GM19328 (cell line): ENCODE results near the gene STRA8.

Experiments
- ATAC-seq: cut with Tn5 transposase; IDR thresholded peaks from one replicate; pipeline ENCODE4 v1.9.1; 2021; ENCODE audit warnings: mild to moderate bottlenecking, moderate library complexity; ENCODE audit not compliant: unreplicated experiment

STRA8 gene

DNA sequence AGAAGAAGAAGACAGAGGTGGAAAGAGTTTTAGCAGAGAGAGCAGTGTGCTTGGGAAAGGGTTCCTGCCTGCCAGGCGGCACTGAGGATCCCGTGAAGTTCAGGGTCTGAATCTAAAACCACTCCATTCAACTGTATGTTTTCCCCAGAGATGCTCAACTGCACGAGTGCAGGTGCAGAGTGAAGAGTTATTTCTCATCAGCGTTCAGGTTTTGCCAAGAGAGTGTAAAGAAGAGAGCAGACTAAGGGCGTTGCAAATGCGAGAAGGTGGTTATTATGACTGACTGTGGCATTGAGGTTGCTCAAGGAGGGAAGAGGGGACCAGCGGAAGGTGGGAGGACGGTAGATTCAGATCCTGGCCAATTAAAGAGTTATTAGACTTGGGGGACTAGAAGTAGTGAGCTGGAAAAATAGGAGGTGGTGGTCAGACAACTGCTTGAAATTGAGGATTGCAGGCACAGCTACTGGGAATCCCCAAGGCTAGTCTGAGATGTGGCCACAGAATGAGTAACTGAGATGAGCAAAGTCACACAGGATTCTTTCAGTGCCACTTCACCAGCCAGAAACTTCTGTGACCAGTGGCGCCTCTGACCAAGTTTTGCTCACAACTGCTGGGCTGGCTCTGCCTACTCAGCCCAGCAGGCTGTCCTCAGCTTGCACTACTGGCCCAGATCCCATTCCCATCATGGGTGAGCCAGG, 29.1 kb downstream of the STRA8 start:
- ATAC-seq: no peak

GRCh38 chr7:135263321-135263970, 29.8 kb downstream of the STRA8 start:
- ATAC-seq: no peak

- no peak for ATAC-seq
Observed at GRCh38 chr7:135265637-135266036, 32.0 kb downstream of the STRA8 start.

DNA sequence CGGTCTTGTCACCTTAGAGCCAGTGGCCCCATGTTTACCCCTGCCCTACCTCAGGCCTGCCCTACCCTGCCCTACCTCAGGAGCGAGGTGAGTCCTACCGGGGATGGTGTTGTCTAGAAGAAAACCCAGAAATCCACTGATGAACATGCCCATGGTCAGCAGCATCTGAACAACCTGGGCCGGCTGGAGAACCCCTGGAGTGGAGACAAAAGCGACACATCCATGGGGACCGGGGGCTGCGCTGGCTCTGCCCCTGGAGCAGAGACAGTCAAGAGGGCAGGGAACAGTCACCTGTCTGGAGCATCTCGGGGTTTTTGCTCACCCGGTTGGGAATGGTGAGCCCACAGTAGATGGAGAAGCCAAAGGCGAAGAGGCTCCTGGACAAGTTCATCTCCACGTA, 36.3 kb downstream of the STRA8 start:
- ATAC-seq: no peak

GRCh38 chr7:135270577-135271254, 37.1 kb downstream of the STRA8 start:
- no peak for ATAC-seq

GRCh38 chr7:135271255-135271615, 37.6 kb downstream of the STRA8 start:
- no peak for ATAC-seq

DNA sequence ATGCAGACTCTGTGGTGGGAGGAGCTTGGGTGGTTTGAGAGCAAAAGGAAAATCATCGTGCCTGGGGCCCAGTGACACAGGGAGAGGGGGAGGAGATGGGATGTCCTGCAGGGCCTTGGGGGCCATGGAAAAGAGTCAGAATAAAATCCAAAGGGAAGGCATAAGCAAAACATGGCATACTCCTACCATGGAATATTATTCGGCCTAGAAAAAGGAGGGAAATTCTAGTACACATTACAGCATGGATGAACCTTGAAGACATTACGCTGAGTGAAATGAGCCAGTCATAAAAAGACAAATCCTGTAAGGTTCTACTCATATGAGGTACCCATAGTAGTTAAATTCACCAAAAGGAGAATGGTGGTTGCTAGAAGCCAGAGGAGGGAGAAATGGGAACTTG, 38.7 kb downstream of the STRA8 start:
- ATAC-seq: no peak

GRCh38 chr7:135273581-135273980, 39.9 kb downstream of the STRA8 start:
- ATAC-seq: no peak

- ATAC-seq: no peak
Observed at GRCh38 chr7:135274495-135275268, 41.0 kb downstream of the STRA8 start.

DNA sequence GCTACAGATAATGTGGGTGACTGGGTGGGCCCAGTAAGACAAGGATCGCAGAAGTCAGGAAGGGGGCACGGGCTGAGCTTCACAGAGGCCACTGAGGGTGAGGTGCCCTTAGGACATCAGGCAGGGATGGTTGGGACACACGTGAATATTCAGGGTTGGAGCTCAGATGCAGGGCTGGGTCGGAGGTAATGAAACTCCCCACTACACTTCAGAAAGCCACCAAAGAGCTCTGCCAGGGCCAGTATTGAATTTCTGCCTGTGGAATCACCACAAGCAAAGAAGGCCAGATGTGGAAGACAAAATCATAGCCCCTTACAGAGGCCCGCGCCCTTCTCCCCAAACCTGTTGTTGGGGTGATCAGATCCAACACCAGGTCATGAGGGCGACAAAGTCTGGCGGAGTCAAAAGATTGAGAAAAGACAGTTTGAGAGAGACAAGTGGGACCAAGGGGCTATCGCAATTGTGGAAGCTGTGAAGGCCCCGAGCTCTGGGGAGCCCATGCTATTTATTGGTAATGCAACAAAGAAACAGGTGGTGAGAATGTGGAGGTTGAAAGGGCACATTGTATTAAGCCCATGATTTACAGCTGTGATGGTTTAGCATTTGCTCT, 42.4 kb downstream of the STRA8 start:
- ATAC-seq: no peak

GRCh38 chr7:135277161-135277560, 43.5 kb downstream of the STRA8 start:
- no peak for ATAC-seq

DNA sequence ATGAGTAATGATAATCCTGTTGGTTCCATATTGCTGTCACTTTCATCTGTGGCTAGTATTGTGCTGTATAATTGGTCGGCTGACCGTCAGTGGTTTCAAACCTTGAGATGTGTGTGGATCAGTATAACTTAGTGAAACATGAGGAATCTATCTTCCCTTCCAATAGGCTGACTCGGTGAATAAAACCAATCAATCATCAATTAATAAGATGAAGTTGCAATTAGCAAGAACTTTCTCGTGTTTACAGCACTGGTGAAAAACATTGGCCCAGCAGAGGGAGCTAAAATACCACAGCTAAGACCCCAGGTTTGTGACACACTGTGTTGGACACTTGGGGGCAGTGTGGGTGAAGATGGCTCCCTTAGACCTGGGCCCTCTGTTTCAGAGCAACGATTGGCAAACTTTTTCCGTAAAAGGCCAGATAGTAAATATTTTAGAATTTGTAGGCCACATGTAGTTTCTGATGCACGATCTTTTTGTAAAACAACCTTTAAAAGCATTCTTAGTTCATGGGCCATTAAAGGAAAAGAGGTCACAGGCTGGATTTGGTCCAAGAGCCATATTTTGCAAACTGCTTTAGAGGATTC, 47.8 kb downstream of the STRA8 start:
- ATAC-seq: peak; percentile 83

DNA sequence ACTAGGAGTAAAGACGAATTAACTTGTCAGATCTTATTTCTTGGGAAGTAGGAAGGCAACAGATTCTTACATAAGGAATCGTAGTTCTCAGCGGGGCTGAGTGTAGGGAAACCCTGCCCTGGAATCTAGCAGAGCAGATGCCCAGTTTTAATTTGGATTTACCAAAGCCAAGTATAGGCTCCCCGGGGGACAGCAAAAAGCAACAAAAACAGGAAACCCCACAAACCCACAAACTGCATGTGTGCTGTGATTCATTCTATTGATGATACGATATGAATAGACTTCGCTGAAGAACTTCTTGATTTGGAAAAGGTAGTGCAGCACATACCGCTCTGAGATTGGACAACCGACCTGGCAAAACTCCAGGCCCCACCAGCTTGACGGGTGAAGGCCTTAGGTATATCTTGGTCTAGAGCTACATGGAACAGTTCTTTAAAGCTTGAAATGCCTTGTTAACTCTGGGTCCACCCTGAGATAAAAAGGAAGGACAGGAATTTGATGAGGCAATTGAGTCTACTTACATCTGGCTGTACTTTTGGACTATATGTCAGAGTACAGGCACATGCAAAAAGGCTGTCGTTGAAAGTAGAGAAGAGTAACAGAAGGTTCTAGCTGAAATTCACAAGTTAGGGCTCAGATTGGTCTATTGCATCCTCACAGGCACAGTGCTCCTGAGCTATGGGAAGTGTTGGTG, 49.1 kb downstream of the STRA8 start:
- no peak for ATAC-seq

DNA sequence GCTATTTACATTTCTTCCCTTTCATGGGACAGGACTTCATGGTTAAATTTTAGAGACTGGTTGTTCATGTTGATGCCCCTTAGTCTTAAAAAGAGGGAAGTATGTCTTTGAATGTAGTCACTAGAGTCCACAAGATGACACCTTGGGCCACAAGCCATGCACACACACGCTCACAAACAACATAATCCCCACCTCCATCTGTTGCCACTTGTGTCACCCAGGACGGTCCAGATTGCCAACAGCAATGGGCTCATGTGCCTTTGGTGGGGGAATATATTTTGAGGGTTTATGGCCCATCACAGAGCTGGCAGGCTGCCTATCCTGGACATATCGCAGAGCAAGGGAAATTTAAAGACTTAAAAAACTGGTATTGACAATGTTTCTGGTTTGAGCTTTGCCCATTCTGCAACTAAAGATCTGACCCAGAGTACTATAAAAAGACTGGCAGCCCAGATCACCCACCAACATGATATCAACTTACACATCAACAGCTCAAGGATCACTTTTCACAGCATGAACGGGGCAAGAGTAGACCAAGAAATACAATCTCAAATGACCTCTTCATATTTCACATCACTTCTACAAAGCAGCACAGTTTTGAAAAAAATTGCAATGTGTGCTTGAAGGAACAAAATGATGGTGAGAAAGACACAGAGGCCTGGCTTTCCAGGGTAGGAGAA, 50.5 kb downstream of the STRA8 start:
- no peak for ATAC-seq

DNA sequence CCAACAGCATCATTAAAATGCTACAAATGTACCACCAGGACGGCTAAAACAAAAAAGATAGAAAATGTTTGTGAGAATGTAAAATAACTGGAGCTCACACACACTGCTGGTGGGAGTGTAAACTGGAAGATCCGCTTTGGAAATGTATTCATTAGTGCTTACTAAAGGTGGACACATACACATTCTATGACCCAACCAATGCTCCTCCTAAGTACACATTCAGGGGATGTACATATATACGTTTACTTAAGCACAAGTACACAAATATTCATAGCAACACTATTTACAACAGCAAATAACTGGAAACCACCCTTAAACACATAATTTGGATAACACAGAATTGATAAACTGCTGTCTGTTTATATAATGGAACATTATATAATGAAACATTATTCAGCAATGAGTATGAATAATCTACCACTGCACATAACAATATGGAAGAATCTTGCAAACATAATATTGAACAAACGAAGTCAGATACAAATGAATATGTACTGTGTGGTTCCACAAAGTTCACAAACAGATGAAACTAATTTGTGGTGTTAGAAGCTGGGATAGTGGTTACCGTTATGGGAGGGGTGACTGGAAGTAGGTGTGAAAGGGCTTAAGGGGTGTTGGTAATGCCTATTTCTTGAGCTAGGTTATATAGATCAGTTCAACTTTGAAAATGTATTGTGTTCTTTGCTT, 52.1 kb downstream of the STRA8 start:
- no peak for ATAC-seq

DNA sequence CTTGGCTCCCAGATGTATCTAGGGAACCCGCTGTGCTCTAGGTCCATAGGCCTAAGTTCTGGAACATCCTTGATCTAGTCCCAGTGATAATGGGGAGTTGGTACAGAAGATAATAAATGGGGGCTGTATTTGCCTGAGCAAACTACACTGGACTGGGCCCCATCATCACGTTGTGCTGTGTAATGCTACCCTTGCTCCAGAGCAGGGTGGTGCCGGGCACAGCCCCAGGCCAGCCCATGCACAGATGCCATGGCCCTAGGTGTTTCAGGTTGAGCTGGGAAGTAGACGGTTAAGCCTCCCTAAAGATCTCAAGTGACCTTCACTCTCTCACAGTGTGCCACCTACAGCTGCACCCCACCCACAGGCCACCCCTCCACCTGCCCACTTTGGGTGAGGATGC, 53.2 kb downstream of the STRA8 start:
- ATAC-seq: no peak

- no peak for ATAC-seq
Observed at GRCh38 chr7:135290594-135290993, 57.0 kb downstream of the STRA8 start.

GRCh38 chr7:135291809-135292253, 58.2 kb downstream of the STRA8 start:
- ATAC-seq: no peak

GRCh38 chr7:135299235-135299634, 65.6 kb downstream of the STRA8 start:
- ATAC-seq: no peak
